ENCODE data around the gene PANX1. TPM values are rescaled to one million over a fixed set of nuclear protein-coding genes. Genes with fewer than 3 reads are reported as not detected.

Gene PANX1
- total and polyA plus RNA-seq, 12 donors: 3.3 to 40.5 (median 16.8) TPM

- intact Hi-C loops (cut with DNase I): loop anchor here (10.0 kb wide), 2 partner anchors 236 to 326 kb away; no protein-coding TSS in a partner anchor
- peaks cover 0 to 16% of the 10 kb centered on the region in 2 donors for H3K36me3 ChIP-seq (replicated peaks in 1 of 2)
- TF ChIP-seq POLR2A (IDR thresholded peaks at IDR 0.05): no peak
- TF ChIP-seq CTCF (IDR thresholded peaks at IDR 0.05): no peak
- no peak for DNase-seq
- H3K27me3 ChIP-seq: no peaks in the 10 kb centered on the region
- H3K27ac ChIP-seq: no peak overlapping the region
- H3K4me3 ChIP-seq: no peak overlapping the region
- WGBS, 4 donors: 91 to 95% (median 93%) methylated on average over 10 to 11 of the region's 11 CpGs
- no peaks in the 10 kb centered on the region for H3K9me3 ChIP-seq (replicated peaks in 1 of 3)
- H3K4me1 ChIP-seq (replicated peaks in 1 of 2): peaks cover 0 to 5% of the 10 kb centered on the region in 2 donors
Measured at GRCh38 chr11:94178331-94178730, 49.7 kb downstream of the PANX1 start.

DNA sequence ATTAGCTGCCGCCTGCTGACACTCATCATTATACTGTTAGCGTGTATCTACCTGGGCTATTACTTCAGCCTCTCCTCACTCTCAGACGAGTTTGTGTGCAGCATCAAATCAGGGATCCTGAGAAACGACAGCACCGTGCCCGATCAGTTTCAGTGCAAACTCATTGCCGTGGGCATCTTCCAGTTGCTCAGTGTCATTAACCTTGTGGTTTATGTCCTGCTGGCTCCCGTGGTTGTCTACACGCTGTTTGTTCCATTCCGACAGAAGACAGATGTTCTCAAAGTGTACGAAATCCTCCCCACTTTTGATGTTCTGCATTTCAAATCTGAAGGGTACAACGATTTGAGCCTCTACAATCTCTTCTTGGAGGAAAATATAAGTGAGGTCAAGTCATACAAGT is 51.1 kb downstream of the PANX1 start:
- Histone ChIP-seq H3K27me3 (no peaks in the 10 kb centered on the region), H3K27ac (no peak overlapping the region), H3K4me1 (replicated peaks in 1 of 2) (peaks cover 0 to 12% of the 10 kb centered on the region in 2 donors), H3K9me3 (replicated peaks in 1 of 3) (no peaks in the 10 kb centered on the region), H3K4me3 (no peak overlapping the region), H3K36me3 (replicated peaks in 1 of 2) (peaks cover 0 to 16% of the 10 kb centered on the region in 2 donors)
- intact Hi-C loops (cut with DNase I): loop anchor here (10.0 kb wide), 2 partner anchors 235 to 325 kb away; no protein-coding TSS in a partner anchor
- no peak for DNase-seq
- 91 to 95% (median 93%) methylated on average over 12 of the region's 12 CpGs for WGBS, 4 donors
- TF ChIP-seq POLR2A (IDR thresholded peaks at IDR 0.05) (no peak), CTCF (IDR thresholded peaks at IDR 0.05) (no peak)

DNA sequence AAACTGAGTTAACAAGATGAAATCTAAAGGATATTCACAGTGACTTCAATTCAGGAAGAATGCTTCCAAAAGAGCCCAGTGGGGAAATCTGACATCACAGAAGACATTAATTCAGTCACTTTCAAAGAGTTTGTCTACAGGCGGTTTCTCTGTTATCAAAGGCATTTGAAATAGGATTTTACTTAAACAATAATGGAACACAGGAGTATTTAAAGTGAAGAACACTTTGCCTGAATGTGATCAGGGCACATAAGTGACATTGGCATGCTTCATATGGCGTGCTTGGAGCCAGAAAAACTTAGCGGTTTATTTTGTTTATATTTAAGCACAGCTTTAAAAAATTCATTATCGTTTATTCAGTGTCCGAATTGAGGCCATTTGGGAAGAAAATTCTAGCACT is 52.9 kb downstream of the PANX1 start:
- Histone ChIP-seq H3K27ac (no peak overlapping the region), H3K27me3 (no peaks in the 10 kb centered on the region), H3K4me1 (replicated peaks in 1 of 2) (peaks cover 0 to 8% of the 10 kb centered on the region in 2 donors), H3K36me3 (replicated peaks in 1 of 2) (peaks cover 0 to 16% of the 10 kb centered on the region in 2 donors), H3K9me3 (replicated peaks in 1 of 3) (no peaks in the 10 kb centered on the region), H3K4me3 (no peak overlapping the region)
- TF ChIP-seq CTCF (IDR thresholded peaks at IDR 0.05) (no peak), POLR2A (IDR thresholded peaks at IDR 0.05) (no peak)
- no peak for DNase-seq
- 92 to 93% (median 93%) methylated on average over 5 of the region's 5 CpGs for WGBS, 4 donors
- intact Hi-C loops (cut with DNase I): no loop called here

- TF ChIP-seq CTCF (IDR thresholded peaks at IDR 0.05): no peak
- TF ChIP-seq POLR2A (IDR thresholded peaks at IDR 0.05): no peak
- H3K4me1 ChIP-seq (replicated peaks in 1 of 2): peaks cover 0 to 8% of the 10 kb centered on the region in 2 donors
- no peaks in the 10 kb centered on the region for H3K27me3 ChIP-seq
- no peaks in the 10 kb centered on the region for H3K9me3 ChIP-seq (replicated peaks in 1 of 3)
- H3K27ac ChIP-seq: no peak overlapping the region
- intact Hi-C loops (cut with DNase I): no loop called here
- H3K4me3 ChIP-seq: no peak overlapping the region
- WGBS, 4 donors: 77 to 85% (median 81%) methylated on average over 2 of the region's 2 CpGs
- no peak for DNase-seq
- H3K36me3 ChIP-seq (replicated peaks in 1 of 2): peaks cover 0 to 16% of the 10 kb centered on the region in 2 donors
Measured at GRCh38 chr11:94181943-94182342, 53.3 kb downstream of the PANX1 start.

Data from adrenal gland (tissue), 12 donors.